HCT116 (cell line): ENCODE results near the gene SMTNL1. TPM values are rescaled to one million over a fixed set of nuclear protein-coding genes. Genes with fewer than 3 reads are reported as not detected.

ENCODE experiments used
- ATAC-seq: fragments of 200-7000 bp; cut with Tn5 transposase; 2 replicates; pipeline ENCODE4 v1.9.1; 2020; ENCODE audit warnings: mild to moderate bottlenecking, moderate library complexity
- BruUV-seq: library from RNA; stranded (reverse); fragments of 400-500 nt; replicated peaks from 2 replicates; lab custom pipeline; 2021; lab: Mats Ljungman, UMichigan
- CTCF ChIA-PET: fragments of 300-600 bp; sonication (Branson Sonifier 250); formaldehyde crosslinking; loops from one replicate; lab custom pipeline; 2021; ENCODE audit warnings: antibody characterized with exemption; lab: Charles Lee
- POLR2A ChIA-PET: fragments of 300-600, 350-600 bp; sonication (Branson Sonifier 250); formaldehyde crosslinking; loops from one replicate; lab custom pipeline; 2021; ENCODE audit warnings: antibody characterized with exemption; lab: Charles Lee
- RAD21 ChIA-PET, 2 experiments: fragments of 300-600 bp; sonication (Branson Sonifier 250); formaldehyde crosslinking; loops; one replicate each; lab custom pipeline; 2023; ENCODE audit warnings: low total read pairs in 2 of 2; ENCODE audit not compliant: uncharacterized antibody in 2 of 2, unreplicated experiment in 2 of 2, low non-redundant PET in 1 of 2; lab: Charles Lee
- DNase-seq: peaks from one replicate; pipeline ENCODE4 v3.0.0-alpha.2; 2010; ENCODE audit warnings: low read depth, low spot score
- H2AFZ ChIP-seq: fragments of 200-600 bp; shearing (Covaris generic), sonication (generic); 2 replicates; pipeline ENCODE4 v1.6.1; 2017; ENCODE audit warnings: low read depth, mixed run types, mixed read lengths, antibody characterized with exemption, low read length; ENCODE audit not compliant: poor library complexity, severe bottlenecking
- H3K27ac ChIP-seq: 2 replicates; pipeline ENCODE4 v1.5.1; 2012; ENCODE audit warnings: low read depth, low read length
- H3K27me3 ChIP-seq: fragments of 200-600 bp; sonication (generic); 2 replicates; pipeline ENCODE4 v1.6.1; 2016; ENCODE audit warnings: mixed run types, low read length, mixed read lengths; ENCODE audit not compliant: insufficient read depth
- H3K36me3 ChIP-seq, 2 experiments: fragments of 200-500 bp in 1 of 2; fragments of 200-600 bp in 1 of 2; sonication (Bioruptor generic) in 1 of 2; sonication (generic) in 1 of 2; 2 replicates each; pipeline versions ENCODE4 v1.5.1 to v1.6.1; 2014 to 2016; ENCODE audit warnings: low read length in 2 of 2, inconsistent platforms in 1 of 2, mixed read lengths in 1 of 2, mixed run types in 1 of 2; ENCODE audit not compliant: insufficient read depth in 2 of 2, control insufficient read depth in 1 of 2
- H3K4me1 ChIP-seq, 2 experiments: fragments of 200-600 bp in 1 of 2; sonication (generic) in 1 of 2; 2 replicates each; pipeline versions ENCODE4 v1.5.1 to v1.6.1; 2012 to 2017; ENCODE audit warnings: low read length in 2 of 2, inconsistent platforms in 1 of 2, mild to moderate bottlenecking in 1 of 2, mixed read lengths in 1 of 2, mixed run types in 1 of 2, moderate library complexity in 1 of 2; ENCODE audit not compliant: insufficient read depth in 2 of 2, control insufficient read depth in 1 of 2
- H3K4me2 ChIP-seq: fragments of 200-600 bp; sonication (generic); 2 replicates; pipeline ENCODE4 v1.6.1; 2017; ENCODE audit warnings: mixed run types, low read length, mixed read lengths
- H3K4me3 ChIP-seq, 2 experiments: fragments of 200-600 bp in 1 of 2; sonication (generic) in 1 of 2; replicated peaks in 1 of 2; 2 replicates each; pipeline ENCODE4 v1.5.1; 2011 to 2016; ENCODE audit warnings: low read length in 2 of 2, control low read depth in 1 of 2, low read depth in 1 of 2, mild to moderate bottlenecking in 1 of 2, mixed read lengths in 1 of 2, mixed run types in 1 of 2
- H3K79me2 ChIP-seq: fragments of 200-600 bp; sonication (generic); 2 replicates; pipeline ENCODE4 v1.6.1; 2017; ENCODE audit warnings: mild to moderate bottlenecking, mixed run types, low read length, moderate library complexity, mixed read lengths; ENCODE audit not compliant: insufficient read depth
- H3K9ac ChIP-seq: fragments of 200-600 bp; sonication (generic); 2 replicates; pipeline ENCODE4 v1.6.1; 2016; ENCODE audit warnings: low read length, mixed read lengths
- H3K9me2 ChIP-seq: fragments of 200-600 bp; sonication (generic), shearing (Covaris generic); 2 replicates; pipeline ENCODE4 v1.6.1; 2017; ENCODE audit warnings: mixed run types, mild to moderate bottlenecking, moderate library complexity; ENCODE audit not compliant: insufficient read depth
- H3K9me3 ChIP-seq, 2 experiments: fragments of 200-500 bp in 1 of 2; fragments of 200-600 bp in 1 of 2; sonication (Bioruptor generic) in 1 of 2; sonication (generic) in 1 of 2; 2 replicates each; pipeline ENCODE4 v1.6.1; 2014 to 2017; ENCODE audit warnings: low read length in 2 of 2, mixed read lengths in 2 of 2, inconsistent platforms in 1 of 2, low read depth in 1 of 2, mild to moderate bottlenecking in 1 of 2, mixed run types in 1 of 2, moderate library complexity in 1 of 2; ENCODE audit not compliant: control insufficient read depth in 1 of 2, insufficient read depth in 1 of 2
- H4K20me1 ChIP-seq: fragments of 200-600 bp; sonication (generic), shearing (Covaris generic); 2 replicates; pipeline ENCODE4 v1.6.1; 2017; ENCODE audit warnings: mixed run types, mild to moderate bottlenecking, moderate library complexity; ENCODE audit not compliant: insufficient read depth
- CBX3 ChIP-seq: IDR thresholded peaks from 2 replicates; pipeline ENCODE4 v1.6.1; 2012; ENCODE audit warnings: low read depth
- EGR1 ChIP-seq: IDR thresholded peaks from 2 replicates; pipeline ENCODE4 v1.6.1; 2012; ENCODE audit warnings: low read depth
- ELF1 ChIP-seq: IDR thresholded peaks from 2 replicates; pipeline ENCODE4 v1.6.1; 2012; ENCODE audit warnings: low read depth, borderline replicate concordance
- EZH2phosphoT487 ChIP-seq: fragments of 200-600 bp; IDR thresholded peaks from 2 replicates; pipeline ENCODE4 v1.6.1; 2018; ENCODE audit warnings: antibody characterized with exemption, borderline replicate concordance
- JUND ChIP-seq: IDR thresholded peaks from 2 replicates; pipeline ENCODE4 v1.6.1; 2012
- POLR2AphosphoS5 ChIP-seq: IDR thresholded peaks from 2 replicates; pipeline ENCODE4 v1.6.1; 2011; ENCODE audit warnings: mild to moderate bottlenecking, low read depth, low read length, moderate library complexity
- RAD21 ChIP-seq: IDR thresholded peaks from 2 replicates; pipeline ENCODE4 v1.6.1; 2012; ENCODE audit warnings: low read depth, mild to moderate bottlenecking
- REST ChIP-seq: IDR thresholded peaks from 2 replicates; pipeline ENCODE4 v1.6.1; 2012; ENCODE audit warnings: low read depth
- SIN3A ChIP-seq: IDR thresholded peaks from 2 replicates; pipeline ENCODE4 v1.6.1; 2012; ENCODE audit warnings: low read depth
- SP1 ChIP-seq: IDR thresholded peaks from 2 replicates; pipeline ENCODE4 v1.6.1; 2012; ENCODE audit warnings: low read depth
- SRF ChIP-seq: IDR thresholded peaks from 2 replicates; pipeline ENCODE4 v1.6.1; 2012; ENCODE audit warnings: low read depth
- TCF7L2 ChIP-seq: IDR thresholded peaks from 2 replicates; pipeline ENCODE4 v1.7.0; 2011; ENCODE audit warnings: borderline replicate concordance, inconsistent platforms; ENCODE audit not compliant: insufficient read depth, insufficient read length; ENCODE audit errors: extremely low read depth
- YY1 ChIP-seq: IDR thresholded peaks from 2 replicates; pipeline ENCODE4 v1.6.1; 2011; ENCODE audit warnings: low read length, low read depth, moderate library complexity, mild to moderate bottlenecking; ENCODE audit not compliant: insufficient replicate concordance; ENCODE audit errors: extremely low read depth
- ZNF274 ChIP-seq: fragments of 200-500 bp; sonication (Bioruptor generic); IDR thresholded peaks from 2 replicates; pipeline ENCODE4 v1.6.1; 2014; ENCODE audit warnings: mild to moderate bottlenecking, low read depth, low read length, inconsistent platforms
- intact Hi-C: fragments of 100-400 bp; cut with micrococcal nuclease; formaldehyde crosslinking; loops from 2 replicates; pipeline ENCODE4 v1.10.0; 2022
- total RNA-seq: library from RNA; stranded (reverse); gene quantifications from one replicate; pipeline ENCODE4 v1.2.1, GENCODE V29; 2021; ENCODE audit not compliant: unreplicated experiment
- TF ChIP-seq, protein P1 (sequence below): IDR thresholded peaks from 2 replicates; pipeline ENCODE4 v1.6.1; 2012
- TF ChIP-seq, protein P2 (sequence below), 3 experiments: fragments of 200-600 bp in 1 of 3; sonication (generic) in 1 of 3; IDR thresholded peaks in 2 of 3; conservative IDR thresholded peaks in 1 of 3; 2 replicates each; pipeline ENCODE4 v1.5.1; 2012 to 2017; ENCODE audit warnings: low read depth in 2 of 3, low read length in 2 of 3, antibody characterized with exemption in 1 of 3, borderline replicate concordance in 1 of 3, control low read depth in 1 of 3, mild to moderate bottlenecking in 1 of 3, mixed read lengths in 1 of 3, mixed run types in 1 of 3, moderate library complexity in 1 of 3; ENCODE audit not compliant: insufficient read depth in 1 of 3

Gene SMTNL1
- total RNA-seq, 1 experiment from 2014 or later: not detected

- BruUV-seq: no TSS peak
- RAD21 ChIA-PET: no interaction called here
- H3K4me1 ChIP-seq: peaks cover 0 to 6% of the 10 kb centered on the region in 2 experiments; a peak in 1 of 4 replicates
- H3K9me3 ChIP-seq: no peaks in the 10 kb centered on the region
- H3K27me3 ChIP-seq: no peaks in the 10 kb centered on the region
- no peak for DNase-seq
- TF ChIP-seq TCF7L2: no peak
- no peak for TF ChIP-seq SRF
- TF ChIP-seq, protein P1, sequence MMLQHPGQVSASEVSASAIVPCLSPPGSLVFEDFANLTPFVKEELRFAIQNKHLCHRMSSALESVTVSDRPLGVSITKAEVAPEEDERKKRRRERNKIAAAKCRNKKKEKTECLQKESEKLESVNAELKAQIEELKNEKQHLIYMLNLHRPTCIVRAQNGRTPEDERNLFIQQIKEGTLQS: no peak
- TF ChIP-seq JUND: no peak
- TF ChIP-seq REST: no peak
- no peak for TF ChIP-seq EZH2phosphoT487
- TF ChIP-seq ZNF274: no peak
- no peak for TF ChIP-seq EGR1
- no peak for TF ChIP-seq YY1
- no peak for TF ChIP-seq SIN3A
- TF ChIP-seq ELF1: no peak
- TF ChIP-seq, protein P2, sequence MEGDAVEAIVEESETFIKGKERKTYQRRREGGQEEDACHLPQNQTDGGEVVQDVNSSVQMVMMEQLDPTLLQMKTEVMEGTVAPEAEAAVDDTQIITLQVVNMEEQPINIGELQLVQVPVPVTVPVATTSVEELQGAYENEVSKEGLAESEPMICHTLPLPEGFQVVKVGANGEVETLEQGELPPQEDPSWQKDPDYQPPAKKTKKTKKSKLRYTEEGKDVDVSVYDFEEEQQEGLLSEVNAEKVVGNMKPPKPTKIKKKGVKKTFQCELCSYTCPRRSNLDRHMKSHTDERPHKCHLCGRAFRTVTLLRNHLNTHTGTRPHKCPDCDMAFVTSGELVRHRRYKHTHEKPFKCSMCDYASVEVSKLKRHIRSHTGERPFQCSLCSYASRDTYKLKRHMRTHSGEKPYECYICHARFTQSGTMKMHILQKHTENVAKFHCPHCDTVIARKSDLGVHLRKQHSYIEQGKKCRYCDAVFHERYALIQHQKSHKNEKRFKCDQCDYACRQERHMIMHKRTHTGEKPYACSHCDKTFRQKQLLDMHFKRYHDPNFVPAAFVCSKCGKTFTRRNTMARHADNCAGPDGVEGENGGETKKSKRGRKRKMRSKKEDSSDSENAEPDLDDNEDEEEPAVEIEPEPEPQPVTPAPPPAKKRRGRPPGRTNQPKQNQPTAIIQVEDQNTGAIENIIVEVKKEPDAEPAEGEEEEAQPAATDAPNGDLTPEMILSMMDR (IDR thresholded peaks at IDR 0.05 in 2 of 3, conservative IDR thresholded peaks at IDR 0.05 in 1 of 3; ENCODE audit: borderline replicate concordance in 1 of 3, insufficient read depth in 1 of 3, low read depth in 2 of 3, low read length in 2 of 3): no peak
- TF ChIP-seq POLR2AphosphoS5: no peak
- TF ChIP-seq CBX3: no peak
- no peak for TF ChIP-seq SP1
- no peak for TF ChIP-seq RAD21
- CTCF ChIA-PET: interaction anchor here (4.7 kb wide), 1 partner anchor 14 kb away, joined by 25 read pairs; no protein-coding TSS in a partner anchor
- H2AFZ ChIP-seq: no peak overlapping the region
- H3K4me3 ChIP-seq: no peak overlapping the region
- intact Hi-C loops: no loop called here
- POLR2A ChIA-PET: no interaction called here
- H3K79me2 ChIP-seq: no peaks in the 10 kb centered on the region
- no peaks in the 10 kb centered on the region for H4K20me1 ChIP-seq
- H3K27ac ChIP-seq: no peak overlapping the region
- H3K9ac ChIP-seq: no peak overlapping the region
- no peaks in the 10 kb centered on the region for H3K9me2 ChIP-seq
- H3K36me3 ChIP-seq: no peaks in the 10 kb centered on the region
- no peak for ATAC-seq
- no peak overlapping the region for H3K4me2 ChIP-seq
Measured at GRCh38 chr11:57506522-57506921, 30.9 kb upstream of the SMTNL1 start.
